RWPE1 (cell line): ENCODE measurements around the gene DRAXIN.

Experiments used
- CTCF ChIA-PET: fragments of 350-600 bp; sonication (Branson Sonifier 250); formaldehyde crosslinking; extraction: SDS; loops from one replicate; lab custom pipeline; 2021; lab: Yijun Ruan, JAX
- POLR2A ChIA-PET: fragments of 400-600 bp; formaldehyde crosslinking; extraction: SDS; loops from one replicate; lab custom pipeline; 2020; ENCODE audit warnings: antibody characterized with exemption; ENCODE audit not compliant: low non-redundant PET; lab: Yijun Ruan, JAX
- DNase-seq: peaks from one replicate; pipeline ENCODE4 v3.0.0; 2012; ENCODE audit warnings: low spot score
- H3K27ac ChIP-seq: fragments of 450-650 bp; 2 replicates; pipeline ENCODE4 v1.5.1; 2017
- TF ChIP-seq, protein P1 (sequence below): fragments of 450-650 bp; conservative IDR thresholded peaks from 2 replicates; pipeline ENCODE4 v1.5.1; 2017; ENCODE audit warnings: low read depth, mild to moderate bottlenecking

DRAXIN gene

GRCh38 chr1:11728126-11728806, 36.8 kb downstream of the DRAXIN start:
- CTCF ChIA-PET, result no interaction called here
- no peak for DNase-seq
- POLR2A ChIA-PET, result no interaction called here
- no peak overlapping the region for H3K27ac ChIP-seq
- TF ChIP-seq, protein P1, sequence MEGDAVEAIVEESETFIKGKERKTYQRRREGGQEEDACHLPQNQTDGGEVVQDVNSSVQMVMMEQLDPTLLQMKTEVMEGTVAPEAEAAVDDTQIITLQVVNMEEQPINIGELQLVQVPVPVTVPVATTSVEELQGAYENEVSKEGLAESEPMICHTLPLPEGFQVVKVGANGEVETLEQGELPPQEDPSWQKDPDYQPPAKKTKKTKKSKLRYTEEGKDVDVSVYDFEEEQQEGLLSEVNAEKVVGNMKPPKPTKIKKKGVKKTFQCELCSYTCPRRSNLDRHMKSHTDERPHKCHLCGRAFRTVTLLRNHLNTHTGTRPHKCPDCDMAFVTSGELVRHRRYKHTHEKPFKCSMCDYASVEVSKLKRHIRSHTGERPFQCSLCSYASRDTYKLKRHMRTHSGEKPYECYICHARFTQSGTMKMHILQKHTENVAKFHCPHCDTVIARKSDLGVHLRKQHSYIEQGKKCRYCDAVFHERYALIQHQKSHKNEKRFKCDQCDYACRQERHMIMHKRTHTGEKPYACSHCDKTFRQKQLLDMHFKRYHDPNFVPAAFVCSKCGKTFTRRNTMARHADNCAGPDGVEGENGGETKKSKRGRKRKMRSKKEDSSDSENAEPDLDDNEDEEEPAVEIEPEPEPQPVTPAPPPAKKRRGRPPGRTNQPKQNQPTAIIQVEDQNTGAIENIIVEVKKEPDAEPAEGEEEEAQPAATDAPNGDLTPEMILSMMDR, result no peak

GRCh38 chr1:11729155-11729497, 37.6 kb downstream of the DRAXIN start:
- TF ChIP-seq, protein P1, result no peak
- no peak overlapping the region for H3K27ac ChIP-seq
- ChIA-PET CTCF (no interaction called here), POLR2A (no interaction called here)
- DNase-seq, result no peak

GRCh38 chr1:11729498-11730428, 38.3 kb downstream of the DRAXIN start:
- DNase-seq, result no peak
- peak overlapping the region; percentile 82 for H3K27ac ChIP-seq
- TF ChIP-seq, protein P1, result no peak
- ChIA-PET POLR2A (no interaction called here), CTCF (no interaction called here)

- ChIA-PET POLR2A (no interaction called here), CTCF (no interaction called here)
- DNase-seq, result no peak
- TF ChIP-seq, protein P1, result no peak
- H3K27ac ChIP-seq, result peak overlapping the region; percentile 82
These were observed 39.0 kb downstream of the DRAXIN start for GRCh38 chr1:11730429-11730891.

DNA sequence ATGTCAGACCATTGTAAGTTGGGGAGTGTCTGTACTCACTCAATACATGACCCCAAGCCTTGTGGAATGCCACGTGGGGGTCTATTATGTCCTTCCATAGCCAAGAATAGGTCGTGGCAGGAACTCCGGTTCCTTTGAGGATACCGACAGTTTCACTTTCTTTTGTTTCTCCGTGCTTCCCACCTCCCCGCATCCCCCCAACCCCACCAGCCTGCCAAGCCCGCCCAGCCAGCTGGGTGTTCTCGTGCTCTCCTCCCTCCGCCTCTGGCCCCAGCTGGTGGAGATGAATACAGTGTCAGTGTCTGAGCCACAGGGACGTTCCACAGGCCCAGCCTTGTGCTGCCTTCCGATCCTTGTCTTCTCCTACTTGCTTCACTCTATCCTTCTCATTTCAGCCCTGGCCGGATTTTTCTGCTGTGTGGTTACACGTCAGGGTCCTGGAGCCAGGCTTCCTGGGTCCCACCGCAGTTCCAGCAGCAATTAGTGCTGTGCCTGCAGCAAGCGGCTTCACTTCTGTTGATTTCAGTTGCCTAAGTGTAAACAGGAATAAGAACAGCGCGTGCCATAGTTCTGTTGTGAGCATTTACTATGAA, 40.3 kb downstream of the DRAXIN start:
- peak overlapping the region; percentile 73 for H3K27ac ChIP-seq
- DNase-seq, result no peak
- POLR2A ChIA-PET, result interaction anchor here (0.6 to 0.7 kb wide), 2 partner anchors 76 to 130 kb away, joined by 3 to 6 read pairs; no protein-coding TSS in a partner anchor
- TF ChIP-seq, protein P1, result no peak
- CTCF ChIA-PET, result no interaction called here

DNA sequence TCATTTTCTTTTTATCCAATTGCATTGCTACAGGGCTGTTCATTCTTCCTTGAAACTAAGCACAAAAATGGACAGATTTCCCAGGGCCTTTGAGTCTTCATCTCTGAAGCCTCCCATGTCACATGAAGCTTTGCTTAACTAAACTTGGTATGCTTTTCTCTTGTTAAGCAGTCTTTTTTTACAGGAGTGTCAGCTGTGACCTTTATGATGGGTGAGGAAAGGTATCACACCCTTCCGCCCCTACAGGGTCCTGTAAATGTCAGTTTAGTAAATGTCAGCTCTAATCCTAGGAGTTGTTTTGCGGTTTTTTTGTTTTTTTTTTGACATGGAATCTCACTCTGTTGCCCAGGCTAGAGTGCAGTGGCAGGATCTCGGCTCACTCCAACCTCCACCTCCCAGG, 41.8 kb downstream of the DRAXIN start:
- DNase-seq, result no peak
- no peak overlapping the region for H3K27ac ChIP-seq
- POLR2A ChIA-PET, result no interaction called here
- TF ChIP-seq, protein P1, result no peak
- CTCF ChIA-PET, result interaction anchor here (0.6 kb wide), 2 partner anchors 10 to 351 kb away, joined by 3 read pairs; no protein-coding TSS in a partner anchor
